GM12878 (cell line): Measurements from ENCODE around the gene VPS16. TPM values are rescaled to one million over a fixed set of nuclear protein-coding genes. Genes with fewer than 3 reads are reported as not detected.

Source experiments
- ATAC-seq: fragments of 200-7000 bp; cut with Tn5 transposase; 3 replicates; pipeline ENCODE4 v1.9.1; 2020; ENCODE audit warnings: mild to moderate bottlenecking, moderate library complexity
- BruUV-seq: library from RNA; stranded (reverse); fragments of 400-500 nt; replicated peaks from 2 replicates; lab custom pipeline; 2021; lab: Mats Ljungman, UMichigan
- CTCF ChIA-PET: fragments of 300-600 bp; sonication (Branson Sonifier 250); formaldehyde crosslinking; extraction: SDS; loops from one replicate; lab custom pipeline; 2021; ENCODE audit warnings: inconsistent platforms; lab: Yijun Ruan, JAX
- POLR2A ChIA-PET: fragments of 350-600 bp; formaldehyde crosslinking; extraction: SDS; loops from one replicate; lab custom pipeline; 2021; ENCODE audit warnings: inconsistent platforms; lab: Charles Lee
- RAD21 ChIA-PET: fragments of 300-600 bp; sonication (Branson Sonifier 250); formaldehyde crosslinking; loops from one replicate; lab custom pipeline; 2023; ENCODE audit warnings: antibody characterized with exemption; ENCODE audit not compliant: unreplicated experiment; lab: Charles Lee
- SMC1A ChIA-PET: fragments of 300-600 bp; sonication (Branson Sonifier 250); formaldehyde crosslinking; loops from one replicate; lab custom pipeline; 2023; ENCODE audit not compliant: unreplicated experiment, uncharacterized antibody; lab: Charles Lee
- DNase-seq: peaks from one replicate; pipeline ENCODE4 v3.0.0-alpha.2; 2011; ENCODE audit warnings: low read depth, low spot score
- FAIRE-seq: peaks from 3 replicates; lab custom pipeline; 2011; peaks lifted over from hg19 to GRCh38; lab: Jason Lieb, UNC
- H2AFZ ChIP-seq: 2 replicates; pipeline ENCODE4 v1.6.0; 2011; ENCODE audit warnings: low read depth, low read length, control low read depth; ENCODE audit not compliant: control insufficient read depth
- H3K27ac ChIP-seq: 2 replicates; pipeline ENCODE4 v1.5.1; 2011; ENCODE audit warnings: control low read depth; ENCODE audit not compliant: control insufficient read depth, insufficient read depth
- H3K27me3 ChIP-seq, 2 experiments: replicated peaks in 1 of 2; 2 replicates each; pipeline versions ENCODE4 v1.6.0 to v1.6.1; 2011; ENCODE audit warnings: low read length in 1 of 2; ENCODE audit not compliant: control insufficient read depth in 2 of 2, insufficient read depth in 2 of 2
- H3K36me3 ChIP-seq, 2 experiments: 2 replicates each; pipeline ENCODE4 v1.5.1; 2011; ENCODE audit warnings: low read length in 1 of 2; ENCODE audit not compliant: control insufficient read depth in 2 of 2, insufficient read depth in 2 of 2
- H3K4me1 ChIP-seq: 2 replicates; pipeline ENCODE4 v1.6.1; 2011; ENCODE audit warnings: mild to moderate bottlenecking, low read length, moderate library complexity, mixed read lengths; ENCODE audit not compliant: control insufficient read depth, insufficient read depth
- H3K4me2 ChIP-seq: 2 replicates; pipeline ENCODE4 v1.6.0; 2011; ENCODE audit warnings: control low read depth; ENCODE audit not compliant: control insufficient read depth, insufficient read depth
- H3K4me3 ChIP-seq: fragments of 200-600 bp; sonication (generic); 2 replicates; pipeline ENCODE4 v1.5.1; 2016
- H3K79me2 ChIP-seq: 2 replicates; pipeline ENCODE4 v1.6.0; 2011; ENCODE audit warnings: low read length; ENCODE audit not compliant: control insufficient read depth, insufficient read depth
- H3K9ac ChIP-seq: 2 replicates; pipeline ENCODE4 v1.8.0; 2011; ENCODE audit warnings: low read length, control low read depth, mixed read lengths; ENCODE audit not compliant: control insufficient read depth, insufficient read depth
- H3K9me3 ChIP-seq: replicated peaks from 3 replicates; pipeline ENCODE4 v1.5.1; 2011; ENCODE audit warnings: mild to moderate bottlenecking, low read length; ENCODE audit not compliant: control insufficient read depth, insufficient read depth
- H4K20me1 ChIP-seq: 2 replicates; pipeline ENCODE4 v1.6.0; 2011; ENCODE audit not compliant: control insufficient read depth, insufficient read depth
- CEBPB ChIP-seq, 2 experiments: fragments of 150-350 bp in 1 of 2; IDR thresholded peaks; 2 replicates each; pipeline ENCODE4 v1.6.1; 2012 to 2014; ENCODE audit warnings: low read depth in 2 of 2, low read length in 2 of 2, borderline replicate concordance in 1 of 2, inconsistent platforms in 1 of 2
- EED ChIP-seq: sonication (generic); IDR thresholded peaks from 2 replicates; pipeline ENCODE4 v1.6.1; 2016; ENCODE audit warnings: antibody characterized with exemption, low read depth
- ESRRA ChIP-seq: IDR thresholded peaks from 2 replicates; pipeline ENCODE4 v1.6.1; 2012; ENCODE audit warnings: mild to moderate bottlenecking, low read length, improper control_type of control experiment
- IKZF2 ChIP-seq, 2 experiments: fragments of 450-650 bp; IDR thresholded peaks; 2 replicates each; pipeline ENCODE4 v1.6.1; 2017; ENCODE audit warnings: mild to moderate bottlenecking in 2 of 2, moderate library complexity in 2 of 2
- JUNB ChIP-seq: IDR thresholded peaks from 2 replicates; pipeline ENCODE4 v1.6.1; 2016; ENCODE audit warnings: antibody characterized with exemption, mild to moderate bottlenecking
- JUND ChIP-seq: IDR thresholded peaks from 2 replicates; pipeline ENCODE4 v1.6.1; 2012; ENCODE audit warnings: low read depth, mild to moderate bottlenecking, low read length, improper control_type of control experiment, moderate library complexity
- POLR2AphosphoS5 ChIP-seq: IDR thresholded peaks from 2 replicates; pipeline ENCODE4 v1.6.1; 2011; ENCODE audit warnings: mild to moderate bottlenecking, low read length, inconsistent platforms
- RAD51 ChIP-seq: fragments of 450-650 bp; IDR thresholded peaks from 2 replicates; pipeline ENCODE4 v1.6.1; 2016; ENCODE audit warnings: moderate library complexity, mild to moderate bottlenecking, inconsistent platforms
- SP1 ChIP-seq: IDR thresholded peaks from one replicate; pipeline ENCODE4 v1.6.1; 2011; ENCODE audit warnings: low read depth, low read length
- STAT1 ChIP-seq: fragments of 450-650 bp; conservative IDR thresholded peaks from 2 replicates; pipeline ENCODE4 v1.6.1; 2014; ENCODE audit warnings: antibody characterized with exemption, mild to moderate bottlenecking
- TARDBP ChIP-seq: IDR thresholded peaks from 2 replicates; pipeline ENCODE4 v1.6.1; 2016; ENCODE audit warnings: borderline replicate concordance
- ZNF217 ChIP-seq: fragments of 450-650 bp; IDR thresholded peaks from 2 replicates; pipeline ENCODE4 v1.6.1; 2017; ENCODE audit warnings: antibody characterized with exemption, mild to moderate bottlenecking
- ZNF384 ChIP-seq: IDR thresholded peaks from 2 replicates; pipeline ENCODE4 v1.6.1; 2012; ENCODE audit warnings: low read depth, mild to moderate bottlenecking, low read length, improper control_type of control experiment, borderline replicate concordance
- WGBS: methylation state at CpG from one replicate; pipeline ENCODE4 v1.1.6; 2016; ENCODE audit warnings: low lambda C conversion rate; ENCODE audit not compliant: insufficient replicate concordance, insufficient coverage; ENCODE audit errors: missing lambda C conversion rate; 5-methylcytosine and 5-hydroxymethylcytosine counted together
- in situ Hi-C: fragments of 300-500 bp; cut with MboI; formaldehyde crosslinking; loops from 9 replicates; pipeline ENCODE4 v1.14.3; 2018; ENCODE audit warnings: mixed read lengths
- intact Hi-C: fragments of 100-400 bp; cut with micrococcal nuclease; formaldehyde crosslinking; loops from one replicate; pipeline ENCODE4 v1.14.2; 2022; ENCODE audit not compliant: unreplicated experiment
- polyA plus RNA-seq, 11 experiments: library from polyadenylated mRNA; depleted of rRNA in 4 of 11; unstranded in 6 of 11; stranded (reverse) in 5 of 11; fragments of >200 nt; fragmentation: Nextera tagmentation in 4 of 11; fragmentation: Illumina TruSeq in 1 of 11; extraction: Ambion mirVana in 4 of 11; extraction: Trizol in 1 of 11; gene quantifications; 1 replicate in 1 of 11; 2 replicates in 10 of 11; pipeline versions ENCODE4 v1.2.1 to v1.2.3, GENCODE V29; 2011 to 2016; ENCODE audit warnings: inconsistent platforms in 2 of 11, missing spikeins in 2 of 11, low read depth in 1 of 11
- total RNA-seq, 4 experiments: library from RNA; depleted of rRNA in 3 of 4; stranded (reverse); fragments of >200 nt in 3 of 4; fragmentation: Illumina TruSeq in 1 of 4; extraction: Trizol in 1 of 4; gene quantifications; 2 replicates each; pipeline versions ENCODE4 v1.2.1 to v1.2.3, GENCODE V29; 2013 to 2021

Gene VPS16
- total and polyA plus RNA-seq, 10 of the 15 experiments (the other 5 are each of a cell fraction or from before 2014, with no cell fraction given), result 8.4 to 37.5 (median 26.4) TPM

DNA sequence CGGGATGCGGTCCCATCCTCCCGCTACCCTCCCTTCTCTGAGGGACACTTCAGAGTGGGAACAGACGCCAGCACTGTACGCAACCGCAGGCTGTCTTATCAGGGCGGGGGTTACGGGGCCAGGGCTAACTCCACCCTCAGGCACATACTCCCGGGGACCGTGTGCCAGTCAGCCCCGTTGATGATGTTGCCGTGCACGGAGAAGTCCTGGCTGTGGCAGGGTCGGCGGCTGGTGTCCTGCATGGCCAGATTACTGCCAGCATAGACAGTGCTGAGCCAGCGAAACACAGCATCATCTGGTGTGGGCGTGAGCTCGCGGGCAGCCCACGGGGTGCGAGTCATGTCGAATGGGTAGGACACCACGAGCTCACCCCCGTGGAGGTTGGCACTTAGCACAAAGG lies 45.1 kb upstream of the VPS16 start:
- DNase-seq (no peak), ATAC-seq (no peak), FAIRE-seq (no peak)
- Histone ChIP-seq H3K27me3 (peaks cover 3 to 13% of the 10 kb centered on the region in 2 experiments; a peak in 3 of 4 replicates), H2AFZ (no peak overlapping the region), H3K9ac (no peak overlapping the region), H4K20me1 (no peaks in the 10 kb centered on the region), H3K27ac (no peak overlapping the region), H3K4me1 (no peaks in the 10 kb centered on the region), H3K9me3 (no peaks in the 10 kb centered on the region), H3K79me2 (no peaks in the 10 kb centered on the region), H3K4me2 (no peak overlapping the region), H3K36me3 (no peaks in the 10 kb centered on the region), H3K4me3 (no peak overlapping the region)
- in situ Hi-C loops (no loop called here), intact Hi-C loops (no loop called here)
- ChIA-PET RAD21 (no interaction called here), SMC1A (no interaction called here), CTCF (no interaction called here), POLR2A (interaction anchor here (0.5 kb wide), 1 partner anchor 97 kb away, joined by 4 read pairs; no protein-coding TSS in a partner anchor)
- 57% methylated on average over 24 of the region's 24 CpGs for WGBS
- no TSS peak for BruUV-seq
- no peak for TF ChIP-seq SP1
- TF ChIP-seq TARDBP, result no peak
- TF ChIP-seq ZNF384, result no peak
- TF ChIP-seq IKZF2 (IDR thresholded peaks at IDR 0.05), result no peak
- TF ChIP-seq POLR2AphosphoS5, result no peak
- TF ChIP-seq CEBPB (IDR thresholded peaks at IDR 0.05; ENCODE audit: borderline replicate concordance in 1 of 2, low read depth in 2 of 2, low read length in 2 of 2), result no peak
- no peak for TF ChIP-seq ZNF217
- TF ChIP-seq EED, result no peak
- no peak for TF ChIP-seq ESRRA
- TF ChIP-seq JUND, result no peak
- no peak for TF ChIP-seq STAT1
- TF ChIP-seq RAD51, result no peak
- TF ChIP-seq JUNB, result no peak
